HG02870 (cell line): ENCODE results near the gene PDIA6.
A peak's percentile ranks its signal among the peaks of the same experiment; 100 is the strongest.

Experiments used
- ATAC-seq: cut with Tn5 transposase; IDR thresholded peaks from one replicate; pipeline ENCODE4 v1.9.1; 2021; ENCODE audit warnings: mild to moderate bottlenecking, moderate library complexity; ENCODE audit not compliant: unreplicated experiment

PDIA6 gene

GRCh38 chr2:10812362-10813162 lies at the start of gene PDIA6:
TSS of gene PDIA6 (minus strand) at chr2:10812785. CDS start at chr2:10812696, 89 bp downstream.
- ATAC-seq, result peak; percentile 81

GRCh38 chr2:10862330-10862729 lies 49.7 kb upstream of the PDIA6 start:
- ATAC-seq, result no peak

- no peak for ATAC-seq
Observed at GRCh38 chr2:10861765-10862164, 49.2 kb upstream of the PDIA6 start.

GRCh38 chr2:10860814-10861325 lies 48.3 kb upstream of the PDIA6 start:
- no peak for ATAC-seq

GRCh38 chr2:10860081-10860813 lies 47.7 kb upstream of the PDIA6 start:
- no peak for ATAC-seq

GRCh38 chr2:10859278-10859677 lies 46.7 kb upstream of the PDIA6 start:
- ATAC-seq, result no peak

GRCh38 chr2:10848541-10848940 lies 36.0 kb upstream of the PDIA6 start:
- no peak for ATAC-seq

- no peak for ATAC-seq
Observed at GRCh38 chr2:10847008-10847407, 34.4 kb upstream of the PDIA6 start.

- no peak for ATAC-seq
Observed at GRCh38 chr2:10846110-10846861, 33.7 kb upstream of the PDIA6 start.

- no peak for ATAC-seq
Observed at GRCh38 chr2:10845640-10846039, 33.1 kb upstream of the PDIA6 start.

- no peak for ATAC-seq
Observed at GRCh38 chr2:10844097-10844496, 31.5 kb upstream of the PDIA6 start.

- no peak for ATAC-seq
Observed at GRCh38 chr2:10842506-10842905, 29.9 kb upstream of the PDIA6 start.

- no peak for ATAC-seq
Observed at GRCh38 chr2:10841547-10842219, 29.1 kb upstream of the PDIA6 start.

- ATAC-seq, result no peak
Observed at GRCh38 chr2:10839813-10840212, 27.2 kb upstream of the PDIA6 start.

GRCh38 chr2:10838734-10839133 lies 26.1 kb upstream of the PDIA6 start:
- no peak for ATAC-seq

GRCh38 chr2:10837298-10838266 lies 25.0 kb upstream of the PDIA6 start:
- no peak for ATAC-seq

GRCh38 chr2:10835052-10835970 lies 22.7 kb upstream of the PDIA6 start:
- ATAC-seq, result no peak

- no peak for ATAC-seq
Observed at GRCh38 chr2:10834068-10834655, 21.6 kb upstream of the PDIA6 start.
